Activated naive CD8-positive, alpha-beta T cell treated with anti-CD3 and anti-CD28 coated beads, Interleukin-2, amount 10 ng/mL, durations not matched to agents 7 days and 5 days (primary cell): ENCODE measurements around the gene GPR160. TPM values are rescaled to one million over a fixed set of nuclear protein-coding genes. Genes with fewer than 3 reads are reported as not detected.

Experiments
- ATAC-seq: fragments of 150-1000 bp; cut with Tn5 transposase; one replicate; pipeline ENCODE4 v1.10.0; 2021; ENCODE audit warnings: low read depth, moderate library complexity
- POLR2A ChIA-PET: fragments of 350-600 bp; sonication (Branson Sonifier 250); formaldehyde crosslinking; loops from one replicate; lab custom pipeline; 2021; ENCODE audit warnings: antibody characterized with exemption; lab: Charles Lee
- DNase-seq: peaks from one replicate; pipeline ENCODE4 v3.0.0; 2021
- H3K27ac Mint-ChIP-seq: one replicate; pipeline ENCODE4 v1.8.0; 2022; ENCODE audit warnings: mild to moderate bottlenecking, mixed read lengths
- H3K27me3 Mint-ChIP-seq: one replicate; pipeline ENCODE4 v1.8.0; 2022; ENCODE audit warnings: mild to moderate bottlenecking, moderate library complexity, mixed read lengths
- H3K36me3 Mint-ChIP-seq: one replicate; pipeline ENCODE4 v1.8.0; 2021; ENCODE audit warnings: mild to moderate bottlenecking, mixed read lengths
- H3K4me1 Mint-ChIP-seq: one replicate; pipeline ENCODE4 v1.8.0; 2021; ENCODE audit warnings: mixed read lengths
- H3K4me3 Mint-ChIP-seq: one replicate; pipeline ENCODE4 v1.8.0; 2022; ENCODE audit warnings: mild to moderate bottlenecking, moderate library complexity, mixed read lengths
- H3K9me3 Mint-ChIP-seq: one replicate; pipeline ENCODE4 v1.8.0; 2021; ENCODE audit warnings: mixed read lengths
- total RNA-seq, 2 experiments: library from RNA; stranded (reverse); gene quantifications; one replicate each; pipeline ENCODE4 v1.2.3, GENCODE V29; 2021

GPR160 gene
- total RNA-seq, 2 experiments from 2014 or later = 9.7 to 10.5 TPM

- POLR2A ChIA-PET = no interaction called here
- Mint-ChIP-seq H3K36me3 (peaks cover 1% of the 10 kb centered on the region), H3K4me3 (no peak overlapping the region), H3K9me3 (no peaks in the 10 kb centered on the region), H3K27me3 (no peaks in the 10 kb centered on the region), H3K4me1 (peaks cover 14% of the 10 kb centered on the region), H3K27ac (no peak overlapping the region)
- ATAC-seq (no peak), DNase-seq (no peak)
These were observed 24.3 kb downstream of the GPR160 start for GRCh38 chr3:170062068-170062467.

- Mint-ChIP-seq H3K4me1 (peaks cover 8% of the 10 kb centered on the region), H3K4me3 (no peak overlapping the region), H3K9me3 (no peaks in the 10 kb centered on the region), H3K27ac (no peak overlapping the region), H3K36me3 (peaks cover 3% of the 10 kb centered on the region), H3K27me3 (no peaks in the 10 kb centered on the region)
- ATAC-seq = no peak
- no peak for DNase-seq
- POLR2A ChIA-PET = no interaction called here
These were observed 25.0 kb downstream of the GPR160 start for GRCh38 chr3:170062769-170063168.

- Mint-ChIP-seq H3K4me3 (no peak overlapping the region), H3K4me1 (no peaks in the 10 kb centered on the region), H3K27me3 (no peaks in the 10 kb centered on the region), H3K27ac (no peak overlapping the region), H3K36me3 (peaks cover 3% of the 10 kb centered on the region), H3K9me3 (no peaks in the 10 kb centered on the region)
- DNase-seq = no peak
- no peak for ATAC-seq
- POLR2A ChIA-PET = no interaction called here
These were observed 25.9 kb downstream of the GPR160 start for GRCh38 chr3:170063691-170064090.

- no peaks in the 10 kb centered on the region for H3K9me3 Mint-ChIP-seq
- H3K4me3 Mint-ChIP-seq = no peak overlapping the region
- DNase-seq = no peak
- no peak overlapping the region for H3K27ac Mint-ChIP-seq
- H3K4me1 Mint-ChIP-seq = no peaks in the 10 kb centered on the region
- H3K27me3 Mint-ChIP-seq = no peaks in the 10 kb centered on the region
- POLR2A ChIA-PET = no interaction called here
- peaks cover 3% of the 10 kb centered on the region for H3K36me3 Mint-ChIP-seq
- ATAC-seq = no peak
These were observed 26.3 kb downstream of the GPR160 start for GRCh38 chr3:170064108-170064507.

GRCh38 chr3:170075441-170076091, 37.8 kb downstream of the GPR160 start:
- no peak for ATAC-seq
- Mint-ChIP-seq H3K27me3 (no peaks in the 10 kb centered on the region), H3K27ac (no peak overlapping the region)

GRCh38 chr3:170076715-170077238, 39.0 kb downstream of the GPR160 start:
- Mint-ChIP-seq H3K9me3 (peaks cover 5% of the 10 kb centered on the region), H3K27me3 (no peaks in the 10 kb centered on the region), H3K27ac (no peak overlapping the region), H3K36me3 (peaks cover 31% of the 10 kb centered on the region), H3K4me1 (no peaks in the 10 kb centered on the region), H3K4me3 (no peak overlapping the region)
- no peak for DNase-seq
- POLR2A ChIA-PET = no interaction called here
- no peak for ATAC-seq

More at GRCh38 chr3:170075441-170076091, 37.8 kb downstream of the GPR160 start:
- peaks cover 5% of the 10 kb centered on the region for H3K9me3 Mint-ChIP-seq
- peaks cover 30% of the 10 kb centered on the region for H3K36me3 Mint-ChIP-seq
- H3K4me1 Mint-ChIP-seq = no peaks in the 10 kb centered on the region
- POLR2A ChIA-PET = no interaction called here
- H3K4me3 Mint-ChIP-seq = no peak overlapping the region
- DNase-seq = no peak

- POLR2A ChIA-PET = no interaction called here
These were observed 39.6 kb downstream of the GPR160 start for GRCh38 chr3:170077361-170077760.

GRCh38 chr3:170078620-170079281, 41.0 kb downstream of the GPR160 start:
- H3K27me3 Mint-ChIP-seq = no peaks in the 10 kb centered on the region
- no peak overlapping the region for H3K27ac Mint-ChIP-seq
- POLR2A ChIA-PET = no interaction called here

More at GRCh38 chr3:170077361-170077760, 39.6 kb downstream of the GPR160 start:
- Mint-ChIP-seq H3K36me3 (peaks cover 29% of the 10 kb centered on the region), H3K4me1 (no peaks in the 10 kb centered on the region), H3K9me3 (peaks cover 5% of the 10 kb centered on the region), H3K27me3 (no peaks in the 10 kb centered on the region), H3K27ac (no peak overlapping the region), H3K4me3 (no peak overlapping the region)
- DNase-seq (no peak), ATAC-seq (no peak)

GRCh38 chr3:170079536-170080165, 41.9 kb downstream of the GPR160 start:
- no peaks in the 10 kb centered on the region for H3K9me3 Mint-ChIP-seq
- H3K4me1 Mint-ChIP-seq = no peaks in the 10 kb centered on the region
- ATAC-seq (no peak), DNase-seq (no peak)
- peaks cover 28% of the 10 kb centered on the region for H3K36me3 Mint-ChIP-seq
- POLR2A ChIA-PET = no interaction called here
- no peaks in the 10 kb centered on the region for H3K27me3 Mint-ChIP-seq
- H3K4me3 Mint-ChIP-seq = no peak overlapping the region
- no peak overlapping the region for H3K27ac Mint-ChIP-seq

More at GRCh38 chr3:170078620-170079281, 41.0 kb downstream of the GPR160 start:
- Mint-ChIP-seq H3K9me3 (no peaks in the 10 kb centered on the region), H3K4me1 (no peaks in the 10 kb centered on the region), H3K4me3 (no peak overlapping the region), H3K36me3 (peaks cover 24% of the 10 kb centered on the region)
- ATAC-seq = no peak
- no peak for DNase-seq

- Mint-ChIP-seq H3K27me3 (no peaks in the 10 kb centered on the region), H3K27ac (no peak overlapping the region), H3K36me3 (peaks cover 26% of the 10 kb centered on the region), H3K9me3 (no peaks in the 10 kb centered on the region), H3K4me1 (no peaks in the 10 kb centered on the region), H3K4me3 (no peak overlapping the region)
- POLR2A ChIA-PET = no interaction called here
- DNase-seq (no peak), ATAC-seq (no peak)
These were observed 42.8 kb downstream of the GPR160 start for GRCh38 chr3:170080605-170081004.

GRCh38 chr3:170081079-170081741, 43.4 kb downstream of the GPR160 start:
- no peaks in the 10 kb centered on the region for H3K9me3 Mint-ChIP-seq
- H3K27ac Mint-ChIP-seq = no peak overlapping the region
- no peak for ATAC-seq
- H3K36me3 Mint-ChIP-seq = peaks cover 24% of the 10 kb centered on the region
- POLR2A ChIA-PET = no interaction called here
- no peak overlapping the region for H3K4me3 Mint-ChIP-seq
- no peaks in the 10 kb centered on the region for H3K27me3 Mint-ChIP-seq
- no peaks in the 10 kb centered on the region for H3K4me1 Mint-ChIP-seq
- no peak for DNase-seq

GRCh38 chr3:170083343-170083742, 45.5 kb downstream of the GPR160 start:
- ATAC-seq = no peak
- no peaks in the 10 kb centered on the region for H3K9me3 Mint-ChIP-seq
- H3K4me3 Mint-ChIP-seq = no peak overlapping the region
- peaks cover 22% of the 10 kb centered on the region for H3K36me3 Mint-ChIP-seq
- H3K27ac Mint-ChIP-seq = no peak overlapping the region
- H3K27me3 Mint-ChIP-seq = no peaks in the 10 kb centered on the region
- POLR2A ChIA-PET = no interaction called here
- H3K4me1 Mint-ChIP-seq = no peaks in the 10 kb centered on the region
- no peak for DNase-seq

- no peak for DNase-seq
- Mint-ChIP-seq H3K4me3 (no peak overlapping the region), H3K9me3 (no peaks in the 10 kb centered on the region), H3K4me1 (peaks cover 1% of the 10 kb centered on the region), H3K36me3 (peaks cover 18% of the 10 kb centered on the region), H3K27ac (no peak overlapping the region), H3K27me3 (no peaks in the 10 kb centered on the region)
- no peak for ATAC-seq
- POLR2A ChIA-PET = no interaction called here
These were observed 47.6 kb downstream of the GPR160 start for GRCh38 chr3:170085396-170085795.
